ENCODE measurements around the gene MCU.
A peak's percentile ranks its signal among the peaks of the same experiment; 100 is the strongest.
"Not testable (repeated sequence)": the region's sequence is repeated elsewhere in the genome, so short reads cannot be mapped to it uniquely, and the experiment has no call there.

Gene MCU

GRCh38 chr10:72691863-72692743, at the start of gene MCU:
Gene MCU, plus strand, starts transcription at chr10:72692143. Its CDS starts 9 bp downstream, at chr10:72692152.
- DNase-seq = peak; percentile 95

- DNase-seq = no peak
Observed at GRCh38 chr10:72642318-72642717, 49.6 kb upstream of the MCU start.

- DNase-seq = no peak
Observed at GRCh38 chr10:72645263-72645858, 46.6 kb upstream of the MCU start.

- not testable (repeated sequence) for DNase-seq
Observed at GRCh38 chr10:72646971-72647370, 45.0 kb upstream of the MCU start.

- no peak for DNase-seq
Observed at GRCh38 chr10:72648301-72648700, 43.6 kb upstream of the MCU start.

GRCh38 chr10:72649291-72649690, 42.7 kb upstream of the MCU start:
- no peak for DNase-seq

GRCh38 chr10:72653383-72654096, 38.4 kb upstream of the MCU start:
- no peak for DNase-seq

- no peak for DNase-seq
Observed at GRCh38 chr10:72654720-72655119, 37.2 kb upstream of the MCU start.

- DNase-seq = no peak
Observed at GRCh38 chr10:72658696-72659400, 33.1 kb upstream of the MCU start.

- no peak for DNase-seq
Observed at GRCh38 chr10:72659694-72660093, 32.2 kb upstream of the MCU start.

GRCh38 chr10:72660220-72660619, 31.7 kb upstream of the MCU start:
- DNase-seq = no peak

GRCh38 chr10:72661431-72661830, 30.5 kb upstream of the MCU start:
- DNase-seq = no peak

- no peak for DNase-seq
Observed at GRCh38 chr10:72663971-72664370, 28.0 kb upstream of the MCU start.

GRCh38 chr10:72665925-72666324, 26.0 kb upstream of the MCU start:
- DNase-seq = no peak

GRCh38 chr10:72667207-72667864, 24.6 kb upstream of the MCU start:
- no peak for DNase-seq

GRCh38 chr10:72673280-72673679, 18.7 kb upstream of the MCU start:
- no peak for DNase-seq

- DNase-seq = not testable (repeated sequence)
Observed at GRCh38 chr10:72674174-72674573, 17.8 kb upstream of the MCU start.

- no peak for DNase-seq
Observed at GRCh38 chr10:72679838-72680241, 12.1 kb upstream of the MCU start.

GRCh38 chr10:72682638-72683037, 9.3 kb upstream of the MCU start:
- DNase-seq = no peak

GRCh38 chr10:72685264-72685921, 6.5 kb upstream of the MCU start:
- no peak for DNase-seq

- not testable (repeated sequence) for DNase-seq
Observed at GRCh38 chr10:72686430-72686829, 5.5 kb upstream of the MCU start.

GRCh38 chr10:72687035-72687434, 4.9 kb upstream of the MCU start:
- DNase-seq = no peak
